Activated naive CD4-positive, alpha-beta T cell treated with anti-CD3 and anti-CD28 coated beads, Interleukin-2, amount 50 U/mL, for 72 hours (primary cell): Measurements from ENCODE around the gene RAB3D. TPM values are rescaled to one million over a fixed set of nuclear protein-coding genes. Genes with fewer than 3 reads are reported as not detected.

Experiments
- ATAC-seq, 2 donors: fragments of 150-1000 bp; cut with Tn5 transposase; 2 replicates each; pipeline ENCODE4 v1.10.0; 2021; ENCODE audit warnings: mild to moderate bottlenecking in 2 of 2, moderate library complexity in 2 of 2
- DNase-seq, 2 donors: peaks; one replicate each; pipeline ENCODE4 v3.0.0; 2021 to 2022; ENCODE audit warnings: low spot score in 2 of 2
- H3K27ac Mint-ChIP-seq, 2 donors: one replicate each; pipeline ENCODE4 v1.8.0; 2022; ENCODE audit warnings: mild to moderate bottlenecking in 2 of 2, mixed read lengths in 2 of 2
- H3K36me3 Mint-ChIP-seq, 2 donors: one replicate each; pipeline ENCODE4 v1.8.0; 2022; ENCODE audit warnings: mixed read lengths in 2 of 2
- H3K9me3 Mint-ChIP-seq, 2 donors: one replicate each; pipeline ENCODE4 v1.8.0; 2022; ENCODE audit warnings: mixed read lengths in 2 of 2
- total RNA-seq, 2 donors: library from RNA; stranded (reverse); gene quantifications; one replicate each; pipeline ENCODE4 v1.2.3, GENCODE V29; 2022

Gene RAB3D
- total RNA-seq, 2 donors from 2014 or later = 3.9 to 19.3 TPM

- no peaks in the 10 kb centered on the region for H3K9me3 Mint-ChIP-seq
- H3K27ac Mint-ChIP-seq = no peak overlapping the region
- H3K36me3 Mint-ChIP-seq = peaks cover 17 to 23% of the 10 kb centered on the region in 2 donors
- DNase-seq = no peak
- ATAC-seq = no peak
Observed at GRCh38 chr19:11373885-11374432, 34.5 kb upstream of the RAB3D start.

- H3K36me3 Mint-ChIP-seq = peaks cover 17 to 23% of the 10 kb centered on the region in 2 donors
- ATAC-seq (no peak), DNase-seq (no peak)
- no peaks in the 10 kb centered on the region for H3K9me3 Mint-ChIP-seq
- no peak overlapping the region for H3K27ac Mint-ChIP-seq
Observed at GRCh38 chr19:11373166-11373884, 33.9 kb upstream of the RAB3D start.

- H3K36me3 Mint-ChIP-seq = peaks cover 3 to 10% of the 10 kb centered on the region in 2 donors
- H3K9me3 Mint-ChIP-seq = no peaks in the 10 kb centered on the region
- DNase-seq (no peak), ATAC-seq (no peak)
- no peak overlapping the region for H3K27ac Mint-ChIP-seq
Observed at GRCh38 chr19:11370744-11371143, 31.3 kb upstream of the RAB3D start.

- ATAC-seq (no peak), DNase-seq (no peak)
- Mint-ChIP-seq H3K27ac (no peak overlapping the region), H3K36me3 (peaks cover 0 to 7% of the 10 kb centered on the region in 2 donors), H3K9me3 (no peaks in the 10 kb centered on the region)
Observed at GRCh38 chr19:11367528-11367927, 28.1 kb upstream of the RAB3D start.

GRCh38 chr19:11365557-11366117 lies 26.2 kb upstream of the RAB3D start:
- H3K36me3 Mint-ChIP-seq = peaks cover 0 to 7% of the 10 kb centered on the region in 2 donors
- H3K9me3 Mint-ChIP-seq = no peaks in the 10 kb centered on the region
- no peak overlapping the region for H3K27ac Mint-ChIP-seq
- ATAC-seq = no peak
- DNase-seq = no peak

GRCh38 chr19:11364935-11365334 lies 25.5 kb upstream of the RAB3D start:
- Mint-ChIP-seq H3K9me3 (no peaks in the 10 kb centered on the region), H3K36me3 (peaks cover 0 to 7% of the 10 kb centered on the region in 2 donors), H3K27ac (no peak overlapping the region)
- DNase-seq (no peak), ATAC-seq (no peak)

- Mint-ChIP-seq H3K27ac (no peak overlapping the region), H3K9me3 (no peaks in the 10 kb centered on the region), H3K36me3 (peaks cover 0 to 4% of the 10 kb centered on the region in 2 donors)
- DNase-seq (no peak), ATAC-seq (no peak)
Observed at GRCh38 chr19:11364296-11364904, 24.9 kb upstream of the RAB3D start.

GRCh38 chr19:11363881-11364280 lies 24.4 kb upstream of the RAB3D start:
- no peaks in the 10 kb centered on the region for H3K9me3 Mint-ChIP-seq
- ATAC-seq (no peak), DNase-seq (no peak)
- H3K27ac Mint-ChIP-seq = no peak overlapping the region
- H3K36me3 Mint-ChIP-seq = no peaks in the 10 kb centered on the region

GRCh38 chr19:11361771-11362731 lies 22.6 kb upstream of the RAB3D start:
- Mint-ChIP-seq H3K36me3 (no peaks in the 10 kb centered on the region), H3K9me3 (no peaks in the 10 kb centered on the region), H3K27ac (no peak overlapping the region)
- DNase-seq = no peak
- ATAC-seq = no peak

GRCh38 chr19:11361037-11361770 lies 21.7 kb upstream of the RAB3D start:
- H3K9me3 Mint-ChIP-seq = no peaks in the 10 kb centered on the region
- H3K27ac Mint-ChIP-seq = no peak overlapping the region
- DNase-seq (no peak), ATAC-seq (no peak)
- H3K36me3 Mint-ChIP-seq = no peaks in the 10 kb centered on the region

GRCh38 chr19:11359421-11359820 lies 20.0 kb upstream of the RAB3D start:
- ATAC-seq = no peak
- no peak overlapping the region for H3K27ac Mint-ChIP-seq
- no peaks in the 10 kb centered on the region for H3K9me3 Mint-ChIP-seq
- DNase-seq = no peak
- no peaks in the 10 kb centered on the region for H3K36me3 Mint-ChIP-seq

GRCh38 chr19:11356676-11357550 lies 17.5 kb upstream of the RAB3D start:
- ATAC-seq (no peak), DNase-seq (no peak)
- H3K36me3 Mint-ChIP-seq = no peaks in the 10 kb centered on the region
- H3K9me3 Mint-ChIP-seq = no peaks in the 10 kb centered on the region
- no peak overlapping the region for H3K27ac Mint-ChIP-seq

- no peak overlapping the region for H3K27ac Mint-ChIP-seq
- no peaks in the 10 kb centered on the region for H3K36me3 Mint-ChIP-seq
- H3K9me3 Mint-ChIP-seq = no peaks in the 10 kb centered on the region
- DNase-seq (no peak), ATAC-seq (no peak)
Observed at GRCh38 chr19:11356074-11356397, 16.6 kb upstream of the RAB3D start.

- H3K27ac Mint-ChIP-seq = no peak within 1 kb of the TSS
- ATAC-seq (peak; percentile 76 to 96), DNase-seq (peak; percentile 73 to 90)
- H3K36me3 Mint-ChIP-seq = no peaks in the 10 kb centered on the region
- H3K9me3 Mint-ChIP-seq = no peaks in the 10 kb centered on the region
Observed at GRCh38 chr19:11355160-11356073, 16.0 kb upstream of the RAB3D start, which contains the start of gene PLPPR2. Gene PLPPR2 (plus strand): TSS chr19:11355432. CDS start chr19:11357674, 2,242 bp downstream.
